ENCODE measurements around the gene RNF213. TPM values are rescaled to one million over a fixed set of nuclear protein-coding genes. Genes with fewer than 3 reads are reported as not detected.

RNF213 gene
- polyA plus RNA-seq, 1 donor (not counting 4 experiments of a cell fraction or from before 2014, with no cell fraction given) = 24.4 TPM

GRCh38 chr17:80346498-80347275 lies 86.0 kb downstream of the RNF213 start:
- H3K4me1 ChIP-seq (ENCODE audit: control insufficient read depth, extremely low read depth, insufficient read depth, low read length) = no peaks in the 10 kb centered on the region

GRCh38 chr17:80347536-80347935 lies 86.9 kb downstream of the RNF213 start:
- H3K36me3 ChIP-seq (ENCODE audit: control insufficient read depth in 2 of 2, extremely low read depth in 1 of 2, insufficient read depth in 2 of 2, low read length in 2 of 2) = peaks cover 52% of the 10 kb centered on the region in 2 experiments
- DNase-seq (ENCODE audit: low read depth, low spot score) = no peak

More at GRCh38 chr17:80346498-80347275, 86.0 kb downstream of the RNF213 start:
- no peaks in the 10 kb centered on the region for H3K27me3 ChIP-seq (ENCODE audit: control insufficient read depth, extremely low read depth, insufficient read depth, low read length)
- H3K9me3 ChIP-seq (ENCODE audit: control insufficient read depth, low read depth, low read length) = no peaks in the 10 kb centered on the region
- TF ChIP-seq CTCF (optimal IDR thresholded peaks at IDR 0.05 in 1 of 3, IDR thresholded peaks at IDR 0.05 in 1 of 3, conservative IDR thresholded peaks at IDR 0.05 in 1 of 3; ENCODE audit: extremely low read depth in 1 of 3, insufficient read depth in 2 of 3, low read length in 3 of 3) = no peak
- no peaks in the 10 kb centered on the region for H3K79me2 ChIP-seq (ENCODE audit: control insufficient read depth, insufficient read depth, low read length)
- no peaks in the 10 kb centered on the region for H4K20me1 ChIP-seq (ENCODE audit: control insufficient read depth, extremely low read depth, insufficient read depth, low read length)
- no peaks in the 10 kb centered on the region for H3K9me1 ChIP-seq (ENCODE audit: control insufficient read depth, extremely low read depth, insufficient read depth, low read length)
- no peak overlapping the region for H3K9ac ChIP-seq (ENCODE audit: control insufficient read depth, extremely low read depth, insufficient read depth, low read length)
- H3K4me2 ChIP-seq (ENCODE audit: control insufficient read depth, extremely low read depth, insufficient read depth, low read depth, low read length) = no peak overlapping the region
- no peak for DNase-seq (ENCODE audit: low read depth, low spot score)
- dilution Hi-C loops (cut with MboI; ENCODE audit: extremely low pct_ligation_motif_present, low sequenced_read_pairs) = no loop called here
- FAIRE-seq = no peak
- H2AFZ ChIP-seq (ENCODE audit: control insufficient read depth, low read length) = no peak overlapping the region
- no peak overlapping the region for H3K27ac ChIP-seq (ENCODE audit: control insufficient read depth, insufficient read depth, low read length)
- H3K4me3 ChIP-seq (ENCODE audit: control insufficient read depth in 2 of 3, extremely low read depth in 1 of 3, insufficient read depth in 2 of 3, low read depth in 1 of 3, low read length in 3 of 3) = no peak overlapping the region
- peaks cover 49 to 50% of the 10 kb centered on the region in 2 experiments for H3K36me3 ChIP-seq (ENCODE audit: control insufficient read depth in 2 of 2, extremely low read depth in 1 of 2, insufficient read depth in 2 of 2, low read length in 2 of 2)

More at GRCh38 chr17:80347536-80347935, 86.9 kb downstream of the RNF213 start:
- H3K27me3 ChIP-seq (ENCODE audit: control insufficient read depth, extremely low read depth, insufficient read depth, low read length) = no peaks in the 10 kb centered on the region
- no peaks in the 10 kb centered on the region for H3K4me1 ChIP-seq (ENCODE audit: control insufficient read depth, extremely low read depth, insufficient read depth, low read length)
- no peak overlapping the region for H3K9ac ChIP-seq (ENCODE audit: control insufficient read depth, extremely low read depth, insufficient read depth, low read length)
- H3K9me3 ChIP-seq (ENCODE audit: control insufficient read depth, low read depth, low read length) = no peaks in the 10 kb centered on the region
- no peak overlapping the region for H3K4me2 ChIP-seq (ENCODE audit: control insufficient read depth, extremely low read depth, insufficient read depth, low read depth, low read length)
- no peak overlapping the region for H3K4me3 ChIP-seq (ENCODE audit: control insufficient read depth in 2 of 3, extremely low read depth in 1 of 3, insufficient read depth in 2 of 3, low read depth in 1 of 3, low read length in 3 of 3)
- TF ChIP-seq EZH2 (IDR thresholded peaks at IDR 0.05; ENCODE audit: low read length) (no peak), CTCF (optimal IDR thresholded peaks at IDR 0.05 in 1 of 3, IDR thresholded peaks at IDR 0.05 in 1 of 3, conservative IDR thresholded peaks at IDR 0.05 in 1 of 3; ENCODE audit: extremely low read depth in 1 of 3, insufficient read depth in 2 of 3, low read length in 3 of 3) (no peak)
- no peaks in the 10 kb centered on the region for H3K9me1 ChIP-seq (ENCODE audit: control insufficient read depth, extremely low read depth, insufficient read depth, low read length)
- FAIRE-seq = no peak
- H3K27ac ChIP-seq (ENCODE audit: control insufficient read depth, insufficient read depth, low read length) = no peak overlapping the region
- dilution Hi-C loops (cut with MboI; ENCODE audit: extremely low pct_ligation_motif_present, low sequenced_read_pairs) = no loop called here
- H4K20me1 ChIP-seq (ENCODE audit: control insufficient read depth, extremely low read depth, insufficient read depth, low read length) = no peaks in the 10 kb centered on the region
- no peaks in the 10 kb centered on the region for H3K79me2 ChIP-seq (ENCODE audit: control insufficient read depth, insufficient read depth, low read length)
- no peak overlapping the region for H2AFZ ChIP-seq (ENCODE audit: control insufficient read depth, low read length)

Data from keratinocyte (primary cell).